AG09309 (cell line): ENCODE results near the gene ALAS1.

Experiments
- DNase-seq: peaks from one replicate; pipeline ENCODE4 v3.0.0-alpha.2; 2010; ENCODE audit warnings: low read depth
- H3K4me3 ChIP-seq: 2 replicates; pipeline ENCODE4 v1.5.1; 2011; ENCODE audit warnings: mild to moderate bottlenecking, low read depth, low read length, moderate library complexity; ENCODE audit not compliant: control insufficient read depth
- CTCF ChIP-seq: IDR thresholded peaks from 2 replicates; pipeline ENCODE4 v1.5.1; 2011; ENCODE audit warnings: mild to moderate bottlenecking, low read depth, low read length, inconsistent platforms; ENCODE audit not compliant: insufficient read depth, control insufficient read depth; ENCODE audit errors: missing control alignments

ALAS1 gene

GRCh38 chr3:52191663-52192062 is 6.3 kb upstream of the ALAS1 start:
- DNase-seq, result no peak
- no peak for TF ChIP-seq CTCF
- no peak overlapping the region for H3K4me3 ChIP-seq

GRCh38 chr3:52193065-52193464 is 4.9 kb upstream of the ALAS1 start:
- H3K4me3 ChIP-seq, result no peak overlapping the region
- no peak for DNase-seq
- no peak for TF ChIP-seq CTCF

GRCh38 chr3:52194485-52195290 is 3.3 kb upstream of the ALAS1 start:
- H3K4me3 ChIP-seq, result no peak overlapping the region
- no peak for TF ChIP-seq CTCF

GRCh38 chr3:52195291-52195597 is 2.7 kb upstream of the ALAS1 start:
- no peak for DNase-seq
- H3K4me3 ChIP-seq, result no peak overlapping the region
- no peak for TF ChIP-seq CTCF

More at GRCh38 chr3:52194485-52195290, 3.3 kb upstream of the ALAS1 start:
- no peak for DNase-seq

- no peak for TF ChIP-seq CTCF
- DNase-seq, result peak; percentile 62
- no peak overlapping the region for H3K4me3 ChIP-seq
These were observed 2.1 kb upstream of the ALAS1 start for GRCh38 chr3:52195823-52196331.

- H3K4me3 ChIP-seq, result no peak overlapping the region
- no peak for TF ChIP-seq CTCF
- no peak for DNase-seq
These were observed 983 bp upstream of the ALAS1 start for GRCh38 chr3:52196977-52197376.
